SIG-M5 treated with dmso at 0.1 percent for 504 hours (cell line): Measurements from ENCODE around the gene SCRN2.

Experiments used
- DNase-seq: peaks from one replicate; lab custom pipeline; 2025; ENCODE audit not compliant: unreplicated experiment; lab: John Stamatoyannopoulos, UW

The SCRN2 gene

DNA sequence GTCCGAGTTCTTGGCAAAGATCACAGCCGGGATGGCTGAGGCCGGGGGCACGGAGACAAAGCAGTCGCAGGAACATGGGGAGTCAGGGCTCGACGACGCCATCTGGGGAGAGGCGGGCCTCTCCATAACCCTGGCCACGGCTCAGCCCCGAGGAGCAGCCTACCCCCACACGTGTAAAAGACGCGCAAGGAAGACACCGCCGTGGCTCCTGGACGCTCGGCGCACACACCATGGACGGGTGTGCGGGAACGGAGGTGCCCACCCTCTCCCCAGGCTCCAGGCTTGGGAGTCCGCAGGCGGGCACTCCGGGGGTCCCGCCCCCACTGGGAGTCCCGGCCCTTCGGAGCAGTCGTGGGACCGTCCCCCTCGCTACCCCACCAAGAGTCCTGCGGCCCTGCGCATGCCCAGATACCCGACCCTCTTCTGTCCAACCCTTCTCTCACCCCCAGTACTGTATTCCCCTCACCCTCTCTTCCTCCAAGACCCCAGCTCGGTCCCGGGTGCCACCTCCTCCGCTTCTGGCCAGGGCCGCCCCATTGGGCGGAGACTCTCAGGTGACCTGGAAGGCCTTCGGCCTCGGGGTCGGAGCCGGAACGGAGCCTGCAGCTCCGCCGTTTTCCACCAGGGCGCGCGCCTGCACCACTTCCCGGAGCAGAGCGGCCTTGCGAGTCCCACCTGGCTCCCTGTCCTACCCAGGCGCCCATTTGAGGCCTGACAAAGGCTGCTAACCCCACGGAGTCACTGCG is at the start of gene SCRN2:
Gene SCRN2, minus strand, starts transcription at position 532 of the 746 bp plus-strand sequence. Its CDS starts 430 bp downstream, at position 102.
- peak; percentile 84 for DNase-seq

- DNase-seq, result peak; percentile 83
Observed at GRCh38 chr17:47889734-47890529, 48.9 kb upstream of the SCRN2 start.

DNA sequence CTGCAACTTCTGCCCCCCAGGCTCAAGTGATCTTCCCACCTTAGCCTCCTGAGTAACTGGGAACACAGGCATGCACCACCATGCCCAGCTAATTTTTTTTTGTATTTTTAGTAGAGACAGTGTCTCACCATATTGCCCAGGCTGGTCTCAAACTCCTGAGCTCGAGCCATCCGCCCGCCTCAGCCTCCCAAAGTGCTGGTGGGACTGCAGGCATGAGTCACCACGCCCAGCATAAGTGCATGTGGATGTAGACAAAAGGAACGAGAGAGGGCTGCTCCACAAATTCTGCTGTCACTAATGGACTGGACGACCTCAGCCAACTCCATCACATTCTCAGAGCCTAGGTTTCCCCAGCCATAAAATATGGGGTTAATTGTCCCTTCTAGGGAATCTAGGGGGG is 47.2 kb upstream of the SCRN2 start:
- no peak for DNase-seq

GRCh38 chr17:47884905-47885730 is 44.0 kb upstream of the SCRN2 start:
- no peak for DNase-seq

- DNase-seq, result no peak
Observed at GRCh38 chr17:47884427-47884740, 43.3 kb upstream of the SCRN2 start.

DNA sequence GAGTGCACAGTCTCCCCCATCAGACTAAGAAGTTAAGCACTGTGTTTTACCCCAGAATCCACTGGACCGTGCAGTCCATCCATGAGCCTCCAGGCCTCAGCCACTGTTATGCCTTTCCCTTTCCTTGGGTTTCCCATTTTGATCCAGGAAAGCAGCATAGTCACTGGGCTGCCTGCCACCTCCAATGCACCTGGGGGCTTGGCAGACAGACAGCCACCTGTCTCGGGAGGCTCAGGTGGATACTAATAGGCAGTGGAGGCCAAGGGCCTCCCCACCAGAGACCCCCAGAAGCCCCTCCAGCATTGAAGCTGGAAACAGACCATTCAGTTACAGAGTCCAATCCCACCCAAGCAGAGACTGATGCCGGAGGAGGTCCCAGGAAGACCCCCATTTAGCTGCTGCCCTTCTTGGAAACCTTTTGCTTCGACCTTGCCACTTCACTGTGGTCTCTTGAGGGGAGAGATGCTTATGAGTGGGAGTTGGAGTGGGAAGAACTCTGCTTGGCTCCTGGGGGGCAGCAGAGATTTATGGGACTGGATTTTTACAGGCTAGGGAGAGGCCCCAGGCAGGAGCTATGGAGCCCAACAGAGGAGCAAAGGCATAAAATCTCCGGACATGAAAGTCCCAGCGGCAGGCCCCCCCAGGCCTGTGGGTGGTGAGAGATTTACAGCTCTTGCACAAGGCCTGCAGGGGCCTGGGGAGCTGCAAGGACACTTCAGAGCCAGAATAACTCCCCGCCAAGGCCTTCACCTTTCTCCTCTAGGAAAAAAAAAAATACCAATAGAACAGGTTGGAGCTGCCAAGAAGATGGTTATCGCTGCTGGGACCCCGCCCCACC is 42.7 kb upstream of the SCRN2 start:
- DNase-seq, result peak; percentile 24

- no peak for DNase-seq
Observed at GRCh38 chr17:47882695-47883588, 41.9 kb upstream of the SCRN2 start.

DNA sequence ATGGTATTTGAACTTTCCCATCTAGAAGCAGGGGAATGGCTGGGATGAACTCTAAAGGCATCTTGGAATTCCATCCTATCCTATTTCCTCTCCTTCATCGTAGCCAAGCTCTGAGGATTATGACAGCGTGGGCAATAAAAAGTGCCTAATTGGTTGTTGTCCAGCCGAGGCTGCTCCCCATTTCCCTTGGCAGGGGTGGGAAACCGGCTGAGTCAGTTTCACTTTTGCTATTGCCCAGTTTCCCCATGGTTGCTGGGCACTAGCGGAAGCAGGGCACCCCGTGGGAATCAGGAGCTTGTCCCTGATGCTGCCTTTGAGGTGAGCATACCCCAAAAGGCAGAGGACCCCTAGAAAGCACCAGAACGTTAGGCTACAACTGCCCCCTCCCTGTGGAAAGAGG is 41.2 kb upstream of the SCRN2 start:
- no peak for DNase-seq

DNA sequence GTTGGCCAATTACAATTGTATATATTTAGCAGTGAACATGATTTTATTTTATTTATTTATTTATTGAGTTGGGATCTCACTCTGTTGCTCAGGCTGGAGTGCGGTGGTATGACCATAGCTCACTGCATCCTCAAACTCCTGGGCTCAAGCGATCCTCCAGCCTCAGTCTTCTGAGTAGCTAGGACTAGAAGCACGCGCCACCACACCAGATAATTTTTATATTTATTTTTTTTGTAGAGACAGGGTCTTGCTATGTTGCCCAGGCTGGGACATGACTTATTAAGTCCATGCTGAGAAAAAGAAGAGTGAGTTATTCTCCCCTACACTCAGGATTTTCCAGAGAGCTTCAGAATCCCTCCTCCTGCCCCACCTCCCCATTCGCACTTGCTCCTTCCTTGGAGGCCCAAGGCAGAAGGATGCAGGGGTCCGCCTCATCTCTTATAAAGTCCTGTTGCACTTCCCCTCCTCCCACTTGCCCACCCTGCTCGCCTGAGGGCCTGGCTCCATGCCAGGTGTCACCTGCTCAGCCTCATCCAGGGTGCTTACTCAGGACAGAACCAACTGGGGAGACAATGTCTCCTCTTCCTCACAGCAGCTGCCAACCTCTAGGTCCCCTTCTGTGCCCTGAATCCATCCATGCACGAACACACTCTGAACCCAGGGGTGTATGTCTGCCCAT is 38.8 kb upstream of the SCRN2 start:
- no peak for DNase-seq

- no peak for DNase-seq
Observed at GRCh38 chr17:47879028-47879585, 38.0 kb upstream of the SCRN2 start.

- no peak for DNase-seq
Observed at GRCh38 chr17:47878203-47879027, 37.3 kb upstream of the SCRN2 start.

GRCh38 chr17:47877368-47878034 is 36.4 kb upstream of the SCRN2 start:
- DNase-seq, result no peak

GRCh38 chr17:47875011-47875985 is 34.2 kb upstream of the SCRN2 start:
- DNase-seq, result no peak

DNA sequence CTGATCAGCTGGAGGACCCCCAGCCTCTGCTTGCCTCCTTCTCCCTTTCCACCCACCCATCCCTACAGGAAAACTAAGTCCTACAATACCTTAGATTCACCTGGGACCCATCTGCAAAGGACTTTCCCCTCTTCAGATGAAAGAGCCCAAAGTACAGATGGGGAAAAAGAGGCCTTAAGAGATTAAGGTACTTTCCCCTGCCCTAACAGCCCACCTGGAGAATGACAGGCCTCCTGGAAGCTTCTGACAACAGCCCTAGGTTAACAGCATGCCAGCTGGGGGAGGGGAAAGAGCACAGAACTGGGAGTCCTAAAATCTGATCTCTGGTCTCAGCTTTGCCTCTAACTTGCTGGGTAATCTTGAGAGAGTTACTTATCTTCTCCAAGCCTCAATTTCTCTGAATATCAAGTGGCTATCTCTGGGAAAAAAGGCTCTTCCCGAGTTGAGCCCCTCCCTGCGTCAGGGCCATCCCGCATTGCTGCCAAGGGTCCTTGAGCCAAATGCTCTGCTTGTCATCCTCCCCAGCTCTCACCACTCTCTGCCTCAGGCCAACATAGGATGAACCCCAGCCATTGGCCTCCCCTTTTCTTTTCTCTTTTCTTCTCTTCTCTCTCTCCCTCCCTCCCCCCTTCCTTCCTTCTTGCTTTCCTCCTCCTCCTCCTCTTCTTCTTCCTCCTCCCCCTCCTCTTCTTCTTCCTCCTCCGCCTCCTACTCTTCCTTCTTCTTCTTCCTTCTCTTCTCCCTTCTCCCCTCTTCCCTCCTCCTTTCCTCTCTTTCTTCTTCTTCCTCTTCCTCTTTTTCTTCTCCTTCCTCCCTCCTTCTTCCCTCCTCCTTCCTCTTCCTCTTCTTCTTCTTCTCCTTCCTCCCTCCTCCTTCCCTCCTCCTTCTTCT is 32.4 kb upstream of the SCRN2 start:
- no peak for DNase-seq

- DNase-seq, result no peak
Observed at GRCh38 chr17:47872651-47873161, 31.6 kb upstream of the SCRN2 start.
